ENCODE measurements around the gene SPTBN1.
A peak's percentile ranks its signal among the peaks of the same experiment; 100 is the strongest.

The SPTBN1 gene

GRCh38 chr2:54704238-54704637 is 248.1 kb downstream of the SPTBN1 start:
- DNase-seq (ENCODE audit: low read depth in 2 of 2): no peak

GRCh38 chr2:54704688-54705605 is 248.8 kb downstream of the SPTBN1 start:
- peak; percentile 38 to 54 for DNase-seq (ENCODE audit: low read depth in 2 of 2)

GRCh38 chr2:54706622-54707021 is 250.5 kb downstream of the SPTBN1 start:
- DNase-seq (ENCODE audit: low read depth in 2 of 2): no peak

- DNase-seq (ENCODE audit: low read depth in 2 of 2): no peak
These were observed 252.6 kb downstream of the SPTBN1 start for GRCh38 chr2:54708584-54709335.

GRCh38 chr2:54709336-54709809 is 253.2 kb downstream of the SPTBN1 start:
- no peak for DNase-seq (ENCODE audit: low read depth in 2 of 2)

GRCh38 chr2:54710216-54710615 is 254.1 kb downstream of the SPTBN1 start:
- DNase-seq (ENCODE audit: low read depth in 2 of 2): no peak

- DNase-seq (ENCODE audit: low read depth in 2 of 2): no peak
These were observed 256.4 kb downstream of the SPTBN1 start for GRCh38 chr2:54712516-54712915.

GRCh38 chr2:54714996-54715395 is 258.9 kb downstream of the SPTBN1 start:
- no peak for DNase-seq (ENCODE audit: low read depth in 2 of 2)

- no peak for DNase-seq (ENCODE audit: low read depth in 2 of 2)
These were observed 260.2 kb downstream of the SPTBN1 start for GRCh38 chr2:54716375-54716774.

GRCh38 chr2:54720563-54720962 is 264.4 kb downstream of the SPTBN1 start:
- no peak for DNase-seq (ENCODE audit: low read depth in 2 of 2)
